Measurements from ENCODE around the gene BICD2. TPM values are rescaled to one million over a fixed set of nuclear protein-coding genes. Genes with fewer than 3 reads are reported as not detected.

The BICD2 gene
- total and polyA plus RNA-seq, 10 of the 15 experiments (the other 5 are each of a cell fraction or from before 2014, with no cell fraction given): 5.3 to 25.5 (median 14.4) TPM

DNA sequence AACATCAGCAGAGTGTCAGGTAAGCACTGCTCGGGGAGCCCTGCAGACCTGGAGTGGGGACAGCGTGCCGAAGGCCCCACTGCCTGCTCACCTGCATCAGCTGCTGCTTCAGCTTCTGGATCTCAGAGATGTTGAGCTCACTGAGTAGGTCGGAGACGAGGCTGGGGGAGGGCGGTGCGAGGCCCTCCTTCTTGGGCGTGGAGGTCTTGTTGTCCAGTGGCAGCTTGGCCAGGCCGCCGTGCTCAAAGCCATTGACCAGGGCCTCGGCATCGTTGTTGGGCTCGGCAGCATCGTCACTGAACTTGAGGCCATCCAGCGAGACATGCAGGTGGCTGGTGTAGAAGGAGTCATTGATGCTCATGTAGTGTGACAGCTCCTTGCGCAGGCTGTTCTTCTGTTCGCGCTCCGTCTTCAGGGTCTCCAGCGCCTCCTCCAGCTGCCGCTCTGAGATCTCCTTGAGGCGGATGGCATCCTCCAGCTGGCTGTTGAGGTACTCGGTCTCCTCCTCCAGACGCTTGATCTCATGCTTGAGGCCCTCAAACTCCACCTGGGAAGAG, 44.3 kb downstream of the BICD2 start:
- Histone ChIP-seq H3K79me2 (ENCODE audit: control insufficient read depth, insufficient read depth, low read length) (peaks cover 2% of the 10 kb centered on the region), H3K27ac (ENCODE audit: control insufficient read depth, insufficient read depth) (no peak overlapping the region), H3K4me2 (ENCODE audit: control insufficient read depth, insufficient read depth) (no peak overlapping the region), H3K27me3 (replicated peaks in 1 of 2; ENCODE audit: control insufficient read depth in 2 of 2, insufficient read depth in 2 of 2, low read length in 1 of 2) (no peaks in the 10 kb centered on the region), H4K20me1 (ENCODE audit: control insufficient read depth, insufficient read depth) (no peaks in the 10 kb centered on the region; the same call in none of the 2 replicates), H3K4me1 (ENCODE audit: control insufficient read depth, insufficient read depth, low read length) (peaks cover 40% of the 10 kb centered on the region), H3K9me3 (replicated peaks; ENCODE audit: control insufficient read depth, insufficient read depth, low read length) (no peaks in the 10 kb centered on the region), H3K9ac (ENCODE audit: control insufficient read depth, insufficient read depth, low read length) (no peak overlapping the region), H2AFZ (ENCODE audit: control insufficient read depth, low read depth, low read length) (no peak overlapping the region), H3K4me3 (no peak overlapping the region), H3K36me3 (ENCODE audit: control insufficient read depth in 2 of 2, insufficient read depth in 2 of 2, low read length in 1 of 2) (peaks cover 34 to 61% of the 10 kb centered on the region in 2 experiments)
- TF ChIP-seq EZH2 (IDR thresholded peaks at IDR 0.05; ENCODE audit: borderline replicate concordance, control insufficient read depth, low read depth, low read length): no peak
- no peak for TF ChIP-seq ZNF217 (IDR thresholded peaks at IDR 0.05)
- TF ChIP-seq CHD2 (IDR thresholded peaks at IDR 0.05; ENCODE audit: borderline replicate concordance, low read depth, low read length): no peak
- TF ChIP-seq, protein P1, sequence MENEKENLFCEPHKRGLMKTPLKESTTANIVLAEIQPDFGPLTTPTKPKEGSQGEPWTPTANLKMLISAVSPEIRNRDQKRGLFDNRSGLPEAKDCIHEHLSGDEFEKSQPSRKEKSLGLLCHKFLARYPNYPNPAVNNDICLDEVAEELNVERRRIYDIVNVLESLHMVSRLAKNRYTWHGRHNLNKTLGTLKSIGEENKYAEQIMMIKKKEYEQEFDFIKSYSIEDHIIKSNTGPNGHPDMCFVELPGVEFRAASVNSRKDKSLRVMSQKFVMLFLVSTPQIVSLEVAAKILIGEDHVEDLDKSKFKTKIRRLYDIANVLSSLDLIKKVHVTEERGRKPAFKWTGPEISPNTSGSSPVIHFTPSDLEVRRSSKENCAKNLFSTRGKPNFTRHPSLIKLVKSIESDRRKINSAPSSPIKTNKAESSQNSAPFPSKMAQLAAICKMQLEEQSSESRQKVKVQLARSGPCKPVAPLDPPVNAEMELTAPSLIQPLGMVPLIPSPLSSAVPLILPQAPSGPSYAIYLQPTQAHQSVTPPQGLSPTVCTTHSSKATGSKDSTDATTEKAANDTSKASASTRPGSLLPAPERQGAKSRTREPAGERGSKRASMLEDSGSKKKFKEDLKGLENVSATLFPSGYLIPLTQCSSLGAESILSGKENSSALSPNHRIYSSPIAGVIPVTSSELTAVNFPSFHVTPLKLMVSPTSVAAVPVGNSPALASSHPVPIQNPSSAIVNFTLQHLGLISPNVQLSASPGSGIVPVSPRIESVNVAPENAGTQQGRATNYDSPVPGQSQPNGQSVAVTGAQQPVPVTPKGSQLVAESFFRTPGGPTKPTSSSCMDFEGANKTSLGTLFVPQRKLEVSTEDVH (IDR thresholded peaks at IDR 0.05; ENCODE audit: low read depth, partially characterized antibody): no peak
- TF ChIP-seq, protein P2, sequence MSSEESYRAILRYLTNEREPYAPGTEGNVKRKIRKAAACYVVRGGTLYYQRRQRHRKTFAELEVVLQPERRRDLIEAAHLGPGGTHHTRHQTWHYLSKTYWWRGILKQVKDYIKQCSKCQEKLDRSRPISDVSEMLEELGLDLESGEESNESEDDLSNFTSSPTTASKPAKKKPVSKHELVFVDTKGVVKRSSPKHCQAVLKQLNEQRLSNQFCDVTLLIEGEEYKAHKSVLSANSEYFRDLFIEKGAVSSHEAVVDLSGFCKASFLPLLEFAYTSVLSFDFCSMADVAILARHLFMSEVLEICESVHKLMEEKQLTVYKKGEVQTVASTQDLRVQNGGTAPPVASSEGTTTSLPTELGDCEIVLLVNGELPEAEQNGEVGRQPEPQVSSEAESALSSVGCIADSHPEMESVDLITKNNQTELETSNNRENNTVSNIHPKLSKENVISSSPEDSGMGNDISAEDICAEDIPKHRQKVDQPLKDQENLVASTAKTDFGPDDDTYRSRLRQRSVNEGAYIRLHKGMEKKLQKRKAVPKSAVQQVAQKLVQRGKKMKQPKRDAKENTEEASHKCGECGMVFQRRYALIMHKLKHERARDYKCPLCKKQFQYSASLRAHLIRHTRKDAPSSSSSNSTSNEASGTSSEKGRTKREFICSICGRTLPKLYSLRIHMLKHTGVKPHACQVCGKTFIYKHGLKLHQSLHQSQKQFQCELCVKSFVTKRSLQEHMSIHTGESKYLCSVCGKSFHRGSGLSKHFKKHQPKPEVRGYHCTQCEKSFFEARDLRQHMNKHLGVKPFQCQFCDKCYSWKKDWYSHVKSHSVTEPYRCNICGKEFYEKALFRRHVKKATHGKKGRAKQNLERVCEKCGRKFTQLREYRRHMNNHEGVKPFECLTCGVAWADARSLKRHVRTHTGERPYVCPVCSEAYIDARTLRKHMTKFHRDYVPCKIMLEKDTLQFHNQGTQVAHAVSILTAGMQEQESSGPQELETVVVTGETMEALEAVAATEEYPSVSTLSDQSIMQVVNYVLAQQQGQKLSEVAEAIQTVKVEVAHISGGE (CRISPR knock-in tag; IDR thresholded peaks at IDR 0.05): no peak
- TF ChIP-seq KDM1A (IDR thresholded peaks at IDR 0.05; ENCODE audit: borderline replicate concordance): no peak
- TF ChIP-seq, protein P3, sequence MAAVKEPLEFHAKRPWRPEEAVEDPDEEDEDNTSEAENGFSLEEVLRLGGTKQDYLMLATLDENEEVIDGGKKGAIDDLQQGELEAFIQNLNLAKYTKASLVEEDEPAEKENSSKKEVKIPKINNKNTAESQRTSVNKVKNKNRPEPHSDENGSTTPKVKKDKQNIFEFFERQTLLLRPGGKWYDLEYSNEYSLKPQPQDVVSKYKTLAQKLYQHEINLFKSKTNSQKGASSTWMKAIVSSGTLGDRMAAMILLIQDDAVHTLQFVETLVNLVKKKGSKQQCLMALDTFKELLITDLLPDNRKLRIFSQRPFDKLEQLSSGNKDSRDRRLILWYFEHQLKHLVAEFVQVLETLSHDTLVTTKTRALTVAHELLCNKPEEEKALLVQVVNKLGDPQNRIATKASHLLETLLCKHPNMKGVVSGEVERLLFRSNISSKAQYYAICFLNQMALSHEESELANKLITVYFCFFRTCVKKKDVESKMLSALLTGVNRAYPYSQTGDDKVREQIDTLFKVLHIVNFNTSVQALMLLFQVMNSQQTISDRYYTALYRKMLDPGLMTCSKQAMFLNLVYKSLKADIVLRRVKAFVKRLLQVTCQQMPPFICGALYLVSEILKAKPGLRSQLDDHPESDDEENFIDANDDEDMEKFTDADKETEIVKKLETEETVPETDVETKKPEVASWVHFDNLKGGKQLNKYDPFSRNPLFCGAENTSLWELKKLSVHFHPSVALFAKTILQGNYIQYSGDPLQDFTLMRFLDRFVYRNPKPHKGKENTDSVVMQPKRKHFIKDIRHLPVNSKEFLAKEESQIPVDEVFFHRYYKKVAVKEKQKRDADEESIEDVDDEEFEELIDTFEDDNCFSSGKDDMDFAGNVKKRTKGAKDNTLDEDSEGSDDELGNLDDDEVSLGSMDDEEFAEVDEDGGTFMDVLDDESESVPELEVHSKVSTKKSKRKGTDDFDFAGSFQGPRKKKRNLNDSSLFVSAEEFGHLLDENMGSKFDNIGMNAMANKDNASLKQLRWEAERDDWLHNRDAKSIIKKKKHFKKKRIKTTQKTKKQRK (IDR thresholded peaks at IDR 0.05; ENCODE audit: low read depth, low read length): no peak
- no peak for TF ChIP-seq GATAD2B (conservative IDR thresholded peaks at IDR 0.05; ENCODE audit: low read depth)
- TF ChIP-seq ZNF384 (IDR thresholded peaks at IDR 0.05; ENCODE audit: borderline replicate concordance, low read depth, low read length): no peak
- TF ChIP-seq STAT1 (conservative IDR thresholded peaks at IDR 0.05): no peak
- TF ChIP-seq BCL11A (IDR thresholded peaks at IDR 0.05; ENCODE audit: low read depth, low read length): no peak
- ChIA-PET RAD21 (ENCODE audit: unreplicated experiment) (no interaction called here), POLR2A (no interaction called here), CTCF (interaction anchor here (10.7 kb wide), 1 partner anchor 70 kb away, joined by 156 read pairs; no protein-coding TSS in a partner anchor), SMC1A (ENCODE audit: uncharacterized antibody, unreplicated experiment) (no interaction called here)
- 95% methylated on average over 24 of the region's 24 CpGs for WGBS (ENCODE audit: insufficient coverage, insufficient replicate concordance, low lambda C conversion rate, missing lambda C conversion rate)
- no peak for ATAC-seq
- no peak for FAIRE-seq
- intact Hi-C loops (cut with micrococcal nuclease; ENCODE audit: unreplicated experiment) (no loop called here), in situ Hi-C loops (cut with MboI) (no loop called here)
- no TSS peak for BruUV-seq (replicated peaks)
- no peak for DNase-seq (ENCODE audit: low read depth, low spot score)
